Mucosa of descending colon (tissue), 3 donors: ENCODE data around the gene BTBD9. TPM values are rescaled to one million over a fixed set of nuclear protein-coding genes. Genes with fewer than 3 reads are reported as not detected.

Experiments
- ATAC-seq: fragments of 200-7000 bp; cut with Tn5 transposase; one replicate; pipeline ENCODE4 v1.9.1; 2020; ENCODE audit warnings: mild to moderate bottlenecking, moderate library complexity
- DNase-seq, 3 donors: peaks; one replicate each; pipeline ENCODE4 v3.0.0-alpha.2; 2020
- H3K36me3 ChIP-seq: fragments of 200-600 bp; one replicate; pipeline ENCODE4 v1.8.0; 2021; ENCODE audit warnings: low read depth, mild to moderate bottlenecking
- H3K4me1 ChIP-seq: fragments of 200-600 bp; one replicate; pipeline ENCODE4 v1.8.0; 2021; ENCODE audit warnings: low read depth, mild to moderate bottlenecking
- H3K4me3 ChIP-seq: fragments of 200-600 bp; one replicate; pipeline ENCODE4 v1.8.0; 2021; ENCODE audit warnings: mild to moderate bottlenecking
- H3K9me3 ChIP-seq: fragments of 200-600 bp; one replicate; pipeline ENCODE4 v1.8.0; 2021; ENCODE audit warnings: mild to moderate bottlenecking
- CTCF ChIP-seq: fragments of 200-600 bp; IDR thresholded peaks from one replicate; pipeline ENCODE4 v1.8.0; 2022; ENCODE audit warnings: antibody characterized with exemption, mild to moderate bottlenecking
- intact Hi-C, 2 donors: fragments of 100-400 bp; cut with DNase I in 1 of 2; cut with micrococcal nuclease in 1 of 2; formaldehyde crosslinking; loops; one replicate each; pipeline versions ENCODE4 v1.11.0 to v1.11.1; 2022; cut with DNase I, micrococcal nuclease
- total RNA-seq, 3 donors: library from RNA; stranded (reverse); fragmentation: NEBNext Ultra II Directional in 2 of 3; extraction: Animal tissue kit (Norgen Biotek cat#: 25700) in 2 of 3; gene quantifications; one replicate each; pipeline versions ENCODE4 v1.2.1 to v1.2.4, GENCODE V29; 2021 to 2023
- donor health status: DM: no; HTN: no; CAD: no; lungs with moderate emphysema.
- donor health status: DM: no; HTN: no; CAD: no.
- donor health status: DM: no; HTN: yes; CAD: no.

The BTBD9 gene
- total RNA-seq, 3 donors from 2014 or later, result 22.4 to 38.8 (median 23.9) TPM

- no peak for TF ChIP-seq CTCF
Measured at GRCh38 chr6:38188677-38189335, 450.9 kb downstream of the BTBD9 start.

GRCh38 chr6:38187811-38188590 lies 451.7 kb downstream of the BTBD9 start:
- TF ChIP-seq CTCF, result no peak
- intact Hi-C loops, result no loop called here
- Histone ChIP-seq H3K36me3 (no peaks in the 10 kb centered on the region), H3K4me1 (no peaks in the 10 kb centered on the region), H3K4me3 (no peak overlapping the region), H3K9me3 (no peaks in the 10 kb centered on the region)
- ATAC-seq (no peak), DNase-seq (no peak)

More at GRCh38 chr6:38188677-38189335, 450.9 kb downstream of the BTBD9 start:
- no peaks in the 10 kb centered on the region for H3K36me3 ChIP-seq
- no peaks in the 10 kb centered on the region for H3K4me1 ChIP-seq
- intact Hi-C loops, result no loop called here
- ATAC-seq (no peak), DNase-seq (no peak)
- H3K4me3 ChIP-seq, result no peak overlapping the region
- H3K9me3 ChIP-seq, result no peaks in the 10 kb centered on the region

GRCh38 chr6:38187325-38187724 lies 452.4 kb downstream of the BTBD9 start:
- no peaks in the 10 kb centered on the region for H3K4me1 ChIP-seq
- ATAC-seq (no peak), DNase-seq (no peak)
- H3K36me3 ChIP-seq, result no peaks in the 10 kb centered on the region
- no peak for TF ChIP-seq CTCF
- no peak overlapping the region for H3K4me3 ChIP-seq
- intact Hi-C loops, result no loop called here
- no peaks in the 10 kb centered on the region for H3K9me3 ChIP-seq

- intact Hi-C loops, result no loop called here
- Histone ChIP-seq H3K9me3 (no peaks in the 10 kb centered on the region), H3K4me3 (no peak overlapping the region), H3K4me1 (no peaks in the 10 kb centered on the region), H3K36me3 (no peaks in the 10 kb centered on the region)
- no peak for TF ChIP-seq CTCF
- ATAC-seq, result no peak
- no peak for DNase-seq
Measured at GRCh38 chr6:38185752-38186151, 454.0 kb downstream of the BTBD9 start.

GRCh38 chr6:38185244-38185643 lies 454.5 kb downstream of the BTBD9 start:
- Histone ChIP-seq H3K36me3 (no peaks in the 10 kb centered on the region), H3K4me3 (no peak overlapping the region), H3K9me3 (no peaks in the 10 kb centered on the region), H3K4me1 (no peaks in the 10 kb centered on the region)
- intact Hi-C loops, result no loop called here
- ATAC-seq (no peak), DNase-seq (no peak)
- TF ChIP-seq CTCF, result no peak
